Tibial artery (tissue), 4 donors: Measurements from ENCODE around the gene PPHLN1.

Experiments
- DNase-seq, 2 donors: peaks; one replicate each; pipeline ENCODE4 v3.0.0-alpha.2; 2019
- H3K27ac ChIP-seq, 2 donors: fragments of 200-600 bp; sonication (generic) in 1 of 2; 1 replicate in 1 of 2; 2 replicates in 1 of 2; pipeline ENCODE4 v1.5.1; 2018 to 2019; ENCODE audit warnings: mild to moderate bottlenecking in 1 of 2
- H3K27me3 ChIP-seq, 2 donors: fragments of 200-600 bp; sonication (generic) in 1 of 2; one replicate each; pipeline versions ENCODE4 v1.5.1 to v1.6.0; 2016 to 2019
- H3K36me3 ChIP-seq, 3 donors: fragments of 200-600 bp; sonication (generic) in 2 of 3; one replicate each; pipeline ENCODE4 v1.5.1; 2016 to 2019; ENCODE audit warnings: mild to moderate bottlenecking in 2 of 3
- H3K4me1 ChIP-seq, 4 donors: fragments of 200-600 bp; sonication (generic) in 2 of 4; 1 replicate in 3 of 4; 2 replicates in 1 of 4; pipeline ENCODE4 v1.5.1; 2016 to 2019
- H3K4me3 ChIP-seq, 2 donors: fragments of 200-600 bp; sonication (generic) in 1 of 2; 1 replicate in 1 of 2; 2 replicates in 1 of 2; pipeline ENCODE4 v1.5.1; 2018 to 2019; ENCODE audit warnings: mild to moderate bottlenecking in 2 of 2
- H3K9me3 ChIP-seq, 3 donors: fragments of 200-600 bp; sonication (generic) in 1 of 3; one replicate each; pipeline ENCODE4 v1.5.1; 2016 to 2019
- CTCF ChIP-seq, 2 experiments: fragments of 200-600 bp in 1 of 2; fragments of 450-650 bp in 1 of 2; IDR thresholded peaks; one replicate each; pipeline ENCODE4 v1.5.1; 2017 to 2019; ENCODE audit warnings: antibody characterized with exemption in 2 of 2, mild to moderate bottlenecking in 1 of 2, moderate library complexity in 1 of 2
- intact Hi-C: fragments of 100-400 bp; cut with DNase I; formaldehyde crosslinking; loops from one replicate; pipeline ENCODE4 v1.15.0; 2023; ENCODE audit warnings: low total_unique reads

Gene PPHLN1

DNA sequence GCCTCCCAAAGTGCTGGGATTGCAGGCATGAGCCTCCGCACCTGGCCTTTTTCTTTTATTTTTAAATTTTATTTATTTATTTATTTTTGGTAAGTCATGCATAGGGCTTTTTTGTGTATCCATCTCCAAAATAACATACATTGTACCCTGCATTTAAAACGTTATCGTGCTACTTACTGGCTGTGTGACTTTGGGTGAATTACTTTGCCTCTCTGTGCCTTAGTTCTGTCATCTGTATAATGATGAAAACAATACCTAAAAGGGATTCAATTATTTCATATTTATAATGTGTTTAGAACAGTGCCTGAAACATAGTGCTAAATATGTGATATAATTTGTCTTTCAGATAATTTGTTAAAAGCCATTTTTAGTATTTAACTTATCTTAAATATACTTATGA, 19.7 kb upstream of the PPHLN1 start:
- Histone ChIP-seq H3K9me3 (no peaks in the 10 kb centered on the region), H3K27ac (no peak overlapping the region), H3K4me3 (no peak overlapping the region), H3K27me3 (no peaks in the 10 kb centered on the region), H3K4me1 (no peaks in the 10 kb centered on the region), H3K36me3 (peaks cover 0 to 16% (median 4%) of the 10 kb centered on the region in 3 donors)
- intact Hi-C loops = no loop called here
- TF ChIP-seq CTCF (IDR thresholded peaks at IDR 0.05) = no peak
- DNase-seq = no peak

GRCh38 chr12:42308390-42308789, 17.6 kb upstream of the PPHLN1 start:
- H3K9me3 ChIP-seq = no peaks in the 10 kb centered on the region
- H3K4me1 ChIP-seq = no peaks in the 10 kb centered on the region
- DNase-seq = no peak
- no peak overlapping the region for H3K4me3 ChIP-seq
- H3K36me3 ChIP-seq = peaks cover 17 to 35% (median 18%) of the 10 kb centered on the region in 3 donors
- no peak for TF ChIP-seq CTCF (IDR thresholded peaks at IDR 0.05)
- no peaks in the 10 kb centered on the region for H3K27me3 ChIP-seq
- no peak overlapping the region for H3K27ac ChIP-seq
- intact Hi-C loops = no loop called here

GRCh38 chr12:42309996-42310395, 16.0 kb upstream of the PPHLN1 start:
- no peaks in the 10 kb centered on the region for H3K4me1 ChIP-seq
- H3K9me3 ChIP-seq = no peaks in the 10 kb centered on the region
- H3K27ac ChIP-seq = no peak overlapping the region
- no peak for DNase-seq
- H3K27me3 ChIP-seq = no peaks in the 10 kb centered on the region
- H3K36me3 ChIP-seq = peaks cover 24 to 46% (median 31%) of the 10 kb centered on the region in 3 donors
- H3K4me3 ChIP-seq = no peak overlapping the region
- intact Hi-C loops = no loop called here
- TF ChIP-seq CTCF (IDR thresholded peaks at IDR 0.05) = no peak

- Histone ChIP-seq H3K4me3 (no peak overlapping the region), H3K9me3 (no peaks in the 10 kb centered on the region), H3K36me3 (peaks cover 46 to 81% (median 55%) of the 10 kb centered on the region in 3 donors), H3K27me3 (no peaks in the 10 kb centered on the region), H3K4me1 (no peaks in the 10 kb centered on the region), H3K27ac (no peak overlapping the region)
- DNase-seq = no peak
- no peak for TF ChIP-seq CTCF (IDR thresholded peaks at IDR 0.05)
- intact Hi-C loops = no loop called here
These were observed 10.9 kb upstream of the PPHLN1 start for GRCh38 chr12:42315108-42315507.

DNA sequence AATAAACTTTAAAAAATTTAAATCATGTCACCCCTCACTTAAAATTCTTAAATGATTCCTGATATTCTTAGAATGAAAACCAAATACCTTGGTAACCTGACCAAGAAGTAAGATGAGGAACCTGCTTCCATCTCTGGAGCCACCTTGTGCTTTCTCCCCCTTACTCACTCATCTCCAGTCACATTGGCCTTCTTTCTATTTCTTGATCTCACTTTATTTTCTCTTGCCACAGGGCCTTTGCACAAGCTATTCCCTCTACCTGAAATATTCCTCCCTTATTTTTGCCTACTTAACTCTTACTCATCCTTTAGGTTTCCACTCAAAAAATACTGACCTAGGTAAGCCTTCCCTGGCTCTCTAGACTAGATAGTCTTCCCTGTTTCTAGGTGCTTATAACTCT, 5.2 kb upstream of the PPHLN1 start:
- no peak overlapping the region for H3K4me3 ChIP-seq
- no peak for TF ChIP-seq CTCF (IDR thresholded peaks at IDR 0.05)
- H3K27ac ChIP-seq = no peak overlapping the region
- intact Hi-C loops = loop anchor here (5.0 kb wide), 1 partner anchor 83 kb away; the partner anchor contains the start of gene YAF2
- H3K27me3 ChIP-seq = no peaks in the 10 kb centered on the region
- H3K4me1 ChIP-seq = peaks cover 0 to 13% (median 3%) of the 10 kb centered on the region in 4 donors
- no peaks in the 10 kb centered on the region for H3K9me3 ChIP-seq
- no peak for DNase-seq
- H3K36me3 ChIP-seq = peaks cover 20 to 63% (median 20%) of the 10 kb centered on the region in 3 donors

- TF ChIP-seq CTCF (IDR thresholded peaks at IDR 0.05) = no peak
- H3K9me3 ChIP-seq = no peaks in the 10 kb centered on the region
- H3K4me3 ChIP-seq = no peak overlapping the region
- peaks cover 3 to 48% (median 5%) of the 10 kb centered on the region in 3 donors for H3K36me3 ChIP-seq
- H3K4me1 ChIP-seq = peaks cover 0 to 24% (median 10%) of the 10 kb centered on the region in 4 donors
- H3K27me3 ChIP-seq = no peaks in the 10 kb centered on the region
- no peak overlapping the region for H3K27ac ChIP-seq
- intact Hi-C loops = loop anchor here (5.0 kb wide), 1 partner anchor 85 kb away; the partner anchor contains the start of gene YAF2
- DNase-seq = no peak
These were observed 3.4 kb upstream of the PPHLN1 start for GRCh38 chr12:42322567-42322966.
